Natural killer cell (primary cell): Measurements from ENCODE around the gene CRIM1. TPM values are rescaled to one million over a fixed set of nuclear protein-coding genes. Genes with fewer than 3 reads are reported as not detected.

Source experiments
- ATAC-seq, 3 donors: fragments of 150-1000 bp in 2 of 3; fragments of 200-7000 bp in 1 of 3; cut with Tn5 transposase; 1 replicate in 1 of 3; 2 replicates in 2 of 3; pipeline ENCODE4 v1.10.0; 2021; ENCODE audit warnings: mild to moderate bottlenecking in 2 of 3, moderate library complexity in 2 of 3
- DNase-seq, 2 donors: peaks; one replicate each; pipeline versions ENCODE4 v3.0.0 to v3.0.0-alpha.2; 2013 to 2021; ENCODE audit warnings: mixed read lengths in 1 of 2
- H3K27ac ChIP-seq: one replicate; pipeline ENCODE4 v1.5.1; 2013; ENCODE audit warnings: mild to moderate bottlenecking, low read length
- H3K27me3 ChIP-seq: one replicate; pipeline ENCODE4 v1.6.1; 2013; ENCODE audit warnings: low read length; ENCODE audit not compliant: control insufficient read depth, insufficient read depth
- H3K36me3 ChIP-seq: one replicate; pipeline ENCODE4 v1.6.1; 2013; ENCODE audit warnings: low read length; ENCODE audit not compliant: control insufficient read depth, insufficient read depth
- H3K4me1 ChIP-seq: one replicate; pipeline ENCODE4 v1.6.1; 2013; ENCODE audit warnings: low read length; ENCODE audit not compliant: control insufficient read depth, insufficient read depth
- H3K4me3 ChIP-seq: one replicate; pipeline ENCODE4 v1.5.1; 2013; ENCODE audit warnings: low read length
- H3K9me3 ChIP-seq: one replicate; pipeline ENCODE4 v1.6.1; 2013; ENCODE audit warnings: low read length; ENCODE audit not compliant: control insufficient read depth, insufficient read depth
- H3K27ac Mint-ChIP-seq, 2 donors: one replicate each; pipeline ENCODE4 v1.8.0; 2022; ENCODE audit warnings: mild to moderate bottlenecking in 2 of 2, mixed read lengths in 2 of 2, moderate library complexity in 1 of 2
- H3K27me3 Mint-ChIP-seq, 2 donors: one replicate each; pipeline ENCODE4 v1.8.0; 2022; ENCODE audit warnings: low read depth in 2 of 2, mixed read lengths in 2 of 2
- H3K36me3 Mint-ChIP-seq: one replicate; pipeline ENCODE4 v1.8.0; 2022; ENCODE audit warnings: mixed read lengths
- H3K4me1 Mint-ChIP-seq, 2 donors: one replicate each; pipeline ENCODE4 v1.8.0; 2022; ENCODE audit warnings: mixed read lengths in 2 of 2
- H3K4me3 Mint-ChIP-seq: one replicate; pipeline ENCODE4 v1.8.0; 2022; ENCODE audit warnings: mild to moderate bottlenecking, moderate library complexity, mixed read lengths
- H3K9me3 Mint-ChIP-seq, 2 donors: one replicate each; pipeline ENCODE4 v1.8.0; 2022; ENCODE audit warnings: mixed read lengths in 2 of 2
- WGBS: methylation state at CpG from one replicate; pipeline ENCODE4 v1.1.7; 2013; ENCODE audit warnings: missing lambda C conversion rate; ENCODE audit not compliant: insufficient coverage; 5-methylcytosine and 5-hydroxymethylcytosine counted together
- intact Hi-C: fragments of 100-400 bp; cut with micrococcal nuclease; formaldehyde crosslinking; loops from one replicate; pipeline ENCODE4 v1.14.2; 2022
- total RNA-seq, 4 donors: library from RNA; stranded (reverse); fragments of 120-200 nt in 1 of 4; gene quantifications; one replicate each; pipeline versions ENCODE4 v1.2.3 to v1.2.4, GENCODE V29; 2013 to 2022
- TF ChIP-seq, protein P1 (sequence below): fragments of 200-600 bp; IDR thresholded peaks from one replicate; pipeline ENCODE4 v1.8.0; 2022; ENCODE audit warnings: antibody characterized with exemption

Gene CRIM1
- total RNA-seq, 3 donors from 2014 or later (not counting 1 experiment from before 2014, with no cell fraction given): 19.3 to 34.1 (median 32.9) TPM

DNA sequence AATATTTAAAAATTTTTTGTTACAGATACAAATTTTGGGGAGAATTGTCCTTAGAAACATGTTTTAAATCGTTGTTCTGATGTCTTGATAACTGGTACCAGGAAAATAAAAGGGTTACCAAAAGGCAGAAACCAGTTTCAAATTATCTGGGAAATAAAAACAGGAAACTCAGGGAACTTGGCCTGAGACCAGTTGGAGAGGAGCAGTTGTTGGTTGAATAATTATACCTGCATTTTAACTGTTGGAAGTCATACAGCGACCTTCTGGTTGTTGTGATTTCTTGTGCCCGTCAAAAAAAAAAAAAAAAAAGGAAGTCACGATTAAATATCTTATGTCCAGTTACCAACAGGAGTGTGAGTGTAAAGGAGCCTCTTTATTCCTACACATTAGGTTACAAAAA is 51.8 kb downstream of the CRIM1 start:
- Mint-ChIP-seq H3K36me3 (no peaks in the 10 kb centered on the region), H3K27ac (no peak overlapping the region), H3K9me3 (no peaks in the 10 kb centered on the region), H3K27me3 (no peaks in the 10 kb centered on the region), H3K4me3 (no peak overlapping the region), H3K4me1 (peaks cover 12 to 22% of the 10 kb centered on the region in 2 donors)
- WGBS: 63% methylated on average over 3 of the region's 4 CpGs
- no peak for DNase-seq
- Histone ChIP-seq H3K27me3 (no peaks in the 10 kb centered on the region), H3K4me3 (no peak overlapping the region), H3K4me1 (peaks cover 4% of the 10 kb centered on the region), H3K27ac (no peak overlapping the region), H3K36me3 (no peaks in the 10 kb centered on the region), H3K9me3 (no peaks in the 10 kb centered on the region)
- TF ChIP-seq, protein P1, sequence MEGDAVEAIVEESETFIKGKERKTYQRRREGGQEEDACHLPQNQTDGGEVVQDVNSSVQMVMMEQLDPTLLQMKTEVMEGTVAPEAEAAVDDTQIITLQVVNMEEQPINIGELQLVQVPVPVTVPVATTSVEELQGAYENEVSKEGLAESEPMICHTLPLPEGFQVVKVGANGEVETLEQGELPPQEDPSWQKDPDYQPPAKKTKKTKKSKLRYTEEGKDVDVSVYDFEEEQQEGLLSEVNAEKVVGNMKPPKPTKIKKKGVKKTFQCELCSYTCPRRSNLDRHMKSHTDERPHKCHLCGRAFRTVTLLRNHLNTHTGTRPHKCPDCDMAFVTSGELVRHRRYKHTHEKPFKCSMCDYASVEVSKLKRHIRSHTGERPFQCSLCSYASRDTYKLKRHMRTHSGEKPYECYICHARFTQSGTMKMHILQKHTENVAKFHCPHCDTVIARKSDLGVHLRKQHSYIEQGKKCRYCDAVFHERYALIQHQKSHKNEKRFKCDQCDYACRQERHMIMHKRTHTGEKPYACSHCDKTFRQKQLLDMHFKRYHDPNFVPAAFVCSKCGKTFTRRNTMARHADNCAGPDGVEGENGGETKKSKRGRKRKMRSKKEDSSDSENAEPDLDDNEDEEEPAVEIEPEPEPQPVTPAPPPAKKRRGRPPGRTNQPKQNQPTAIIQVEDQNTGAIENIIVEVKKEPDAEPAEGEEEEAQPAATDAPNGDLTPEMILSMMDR: no peak
- ATAC-seq: no peak
- intact Hi-C loops: no loop called here

DNA sequence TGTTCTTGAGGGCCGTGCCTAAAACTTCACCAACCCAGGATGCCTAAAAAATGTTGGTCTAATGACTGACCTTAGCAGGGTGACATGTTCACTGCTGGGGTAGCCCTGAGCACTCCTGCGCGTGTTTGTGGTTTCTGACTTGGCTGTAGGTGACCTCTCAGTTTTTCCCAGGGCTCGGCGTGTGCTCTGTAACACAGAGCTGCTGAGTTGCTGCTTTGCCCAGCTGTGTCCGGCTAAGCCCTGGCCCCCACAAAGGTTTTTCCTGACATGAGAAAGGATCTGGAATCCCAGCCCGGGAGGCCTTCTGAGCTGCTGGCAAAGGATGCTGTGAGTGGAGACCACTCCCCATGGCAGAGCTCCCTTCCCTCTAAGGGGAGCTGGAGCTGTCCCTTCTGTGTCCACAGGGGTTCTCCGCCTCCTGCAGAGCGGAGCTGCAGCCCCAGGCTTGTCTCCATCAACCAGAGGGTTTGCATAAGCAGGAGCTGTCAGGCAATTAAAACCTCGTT is 52.7 kb downstream of the CRIM1 start:
- no peak for ATAC-seq
- H3K27ac Mint-ChIP-seq: no peak overlapping the region
- no peaks in the 10 kb centered on the region for H3K36me3 Mint-ChIP-seq
- H3K4me3 ChIP-seq: no peak overlapping the region
- no peaks in the 10 kb centered on the region for H3K27me3 ChIP-seq
- 86% methylated on average over 10 of the region's 10 CpGs for WGBS
- DNase-seq: no peak
- no peak overlapping the region for H3K27ac ChIP-seq
- H3K36me3 ChIP-seq: no peaks in the 10 kb centered on the region
- no peak overlapping the region for H3K4me3 Mint-ChIP-seq
- TF ChIP-seq, protein P1: no peak
- H3K4me1 Mint-ChIP-seq: peaks cover 12 to 22% of the 10 kb centered on the region in 2 donors
- no peaks in the 10 kb centered on the region for H3K9me3 Mint-ChIP-seq
- no peaks in the 10 kb centered on the region for H3K27me3 Mint-ChIP-seq
- H3K4me1 ChIP-seq: peaks cover 4% of the 10 kb centered on the region
- intact Hi-C loops: no loop called here
- H3K9me3 ChIP-seq: no peaks in the 10 kb centered on the region

DNA sequence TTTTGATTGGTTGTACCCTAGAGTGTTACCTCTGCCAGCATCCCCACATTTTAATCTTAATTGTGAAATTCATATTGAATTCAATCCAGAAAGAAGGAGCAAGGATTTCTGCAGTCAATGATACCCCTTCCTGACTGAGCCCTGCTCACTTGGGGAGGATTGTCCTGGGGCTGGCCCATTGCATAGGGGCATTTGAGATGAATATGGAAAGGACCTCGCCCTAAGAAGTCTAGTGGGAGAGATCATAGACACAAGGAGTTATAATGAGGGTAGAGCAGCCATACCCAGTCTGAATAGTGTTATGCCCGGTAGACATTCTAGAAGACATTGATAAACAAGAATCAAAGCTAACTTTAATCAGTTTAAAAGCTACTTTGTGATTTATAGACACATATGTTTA is 53.8 kb downstream of the CRIM1 start:
- Histone ChIP-seq H3K36me3 (no peaks in the 10 kb centered on the region), H3K27ac (no peak overlapping the region), H3K9me3 (no peaks in the 10 kb centered on the region), H3K4me3 (no peak overlapping the region), H3K27me3 (no peaks in the 10 kb centered on the region), H3K4me1 (peaks cover 4% of the 10 kb centered on the region)
- H3K9me3 Mint-ChIP-seq: no peaks in the 10 kb centered on the region
- no peak overlapping the region for H3K27ac Mint-ChIP-seq
- 85% methylated on average over 1 of the region's 2 CpGs for WGBS
- H3K27me3 Mint-ChIP-seq: no peaks in the 10 kb centered on the region
- ATAC-seq (no peak), DNase-seq (no peak)
- TF ChIP-seq, protein P1: no peak
- peaks cover 12 to 22% of the 10 kb centered on the region in 2 donors for H3K4me1 Mint-ChIP-seq
- no peak overlapping the region for H3K4me3 Mint-ChIP-seq
- no peaks in the 10 kb centered on the region for H3K36me3 Mint-ChIP-seq
- intact Hi-C loops: no loop called here

DNA sequence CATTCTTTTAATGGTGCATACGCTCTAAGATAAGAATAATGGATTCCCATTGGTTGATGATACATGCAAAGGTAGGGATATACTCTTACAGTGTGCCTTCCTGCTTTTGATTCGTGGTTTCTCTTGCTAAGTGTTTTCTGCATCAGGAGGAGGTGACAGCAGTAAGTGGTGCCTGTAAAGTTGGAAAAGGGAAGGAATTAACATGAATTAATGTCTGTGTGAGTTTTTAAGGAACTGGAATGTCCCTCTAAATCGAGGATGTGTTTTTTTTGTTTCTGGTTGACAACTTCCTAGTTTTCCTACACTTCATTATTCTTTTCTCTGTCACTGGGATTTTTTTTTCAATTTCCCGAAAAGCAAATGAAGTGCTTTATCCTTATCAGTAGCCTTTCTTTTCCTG is 54.4 kb downstream of the CRIM1 start:
- peaks cover 4% of the 10 kb centered on the region for H3K4me1 ChIP-seq
- intact Hi-C loops: no loop called here
- Mint-ChIP-seq H3K4me1 (peaks cover 12 to 22% of the 10 kb centered on the region in 2 donors), H3K27me3 (no peaks in the 10 kb centered on the region), H3K4me3 (no peak overlapping the region), H3K9me3 (no peaks in the 10 kb centered on the region), H3K36me3 (no peaks in the 10 kb centered on the region), H3K27ac (no peak overlapping the region)
- H3K4me3 ChIP-seq: no peak overlapping the region
- no peaks in the 10 kb centered on the region for H3K36me3 ChIP-seq
- ATAC-seq (no peak), DNase-seq (no peak)
- TF ChIP-seq, protein P1: no peak
- no peak overlapping the region for H3K27ac ChIP-seq
- 59% methylated on average over 2 of the region's 4 CpGs for WGBS
- no peaks in the 10 kb centered on the region for H3K27me3 ChIP-seq
- H3K9me3 ChIP-seq: no peaks in the 10 kb centered on the region
